Activated naive CD8-positive, alpha-beta T cell treated with anti-CD3 and anti-CD28 coated beads, Interleukin-2, amount 50 U/mL, for 24 hours (primary cell): ENCODE results near the gene BIVM.
"Not testable (repeated sequence)": the region's sequence is repeated elsewhere in the genome, so short reads cannot be mapped to it uniquely, and the experiment has no call there.

Experiments
- ATAC-seq: fragments of 150-1000 bp; cut with Tn5 transposase; one replicate; pipeline ENCODE4 v1.10.0; 2021
- DNase-seq: peaks from one replicate; pipeline ENCODE4 v3.0.0; 2021
- H3K27ac Mint-ChIP-seq: one replicate; pipeline ENCODE4 v1.8.0; 2021; ENCODE audit warnings: mild to moderate bottlenecking, mixed read lengths
- H3K27me3 Mint-ChIP-seq: one replicate; pipeline ENCODE4 v1.8.0; 2021; ENCODE audit warnings: mixed read lengths
- H3K36me3 Mint-ChIP-seq: one replicate; pipeline ENCODE4 v1.8.0; 2021; ENCODE audit warnings: low read depth, mixed read lengths
- H3K4me1 Mint-ChIP-seq: one replicate; pipeline ENCODE4 v1.8.0; 2021; ENCODE audit warnings: mixed read lengths
- H3K4me3 Mint-ChIP-seq: one replicate; pipeline ENCODE4 v1.8.0; 2021; ENCODE audit warnings: mild to moderate bottlenecking, moderate library complexity, mixed read lengths
- H3K9me3 Mint-ChIP-seq: one replicate; pipeline ENCODE4 v1.8.0; 2021; ENCODE audit warnings: mixed read lengths

BIVM gene

GRCh38 chr13:102774591-102775520, 24.1 kb upstream of the BIVM start:
- peaks cover 60% of the 10 kb centered on the region for H3K4me1 Mint-ChIP-seq

GRCh38 chr13:102776271-102776670, 22.6 kb upstream of the BIVM start:
- Mint-ChIP-seq H3K9me3 (peaks cover 4% of the 10 kb centered on the region), H3K27ac (peak overlapping the region; percentile 38), H3K27me3 (no peaks in the 10 kb centered on the region), H3K4me3 (no peak overlapping the region), H3K4me1 (peaks cover 62% of the 10 kb centered on the region), H3K36me3 (peaks cover 15% of the 10 kb centered on the region)
- ATAC-seq, result no peak
- DNase-seq, result no peak

More at GRCh38 chr13:102774591-102775520, 24.1 kb upstream of the BIVM start:
- ATAC-seq (no peak), DNase-seq (no peak)
- no peaks in the 10 kb centered on the region for H3K9me3 Mint-ChIP-seq
- no peaks in the 10 kb centered on the region for H3K27me3 Mint-ChIP-seq
- peaks cover 9% of the 10 kb centered on the region for H3K36me3 Mint-ChIP-seq
- peak overlapping the region; percentile 98 for H3K27ac Mint-ChIP-seq
- peak overlapping the region; percentile 89 for H3K4me3 Mint-ChIP-seq

GRCh38 chr13:102777736-102778135, 21.2 kb upstream of the BIVM start:
- H3K27me3 Mint-ChIP-seq, result no peaks in the 10 kb centered on the region
- ATAC-seq (no peak), DNase-seq (no peak)
- H3K4me1 Mint-ChIP-seq, result peaks cover 50% of the 10 kb centered on the region
- no peak overlapping the region for H3K4me3 Mint-ChIP-seq
- H3K36me3 Mint-ChIP-seq, result peaks cover 22% of the 10 kb centered on the region
- no peak overlapping the region for H3K27ac Mint-ChIP-seq
- peaks cover 5% of the 10 kb centered on the region for H3K9me3 Mint-ChIP-seq

- ATAC-seq (peak; percentile 96), DNase-seq (peak; percentile 31)
- Mint-ChIP-seq H3K27me3 (no peaks in the 10 kb centered on the region), H3K36me3 (peaks cover 21% of the 10 kb centered on the region), H3K27ac (peak overlapping the region; percentile 97), H3K9me3 (peaks cover 5% of the 10 kb centered on the region), H3K4me3 (peak overlapping the region; percentile 66), H3K4me1 (peaks cover 38% of the 10 kb centered on the region)
These were observed 19.3 kb upstream of the BIVM start for GRCh38 chr13:102779436-102780159.

GRCh38 chr13:102780656-102781055, 18.3 kb upstream of the BIVM start:
- not testable (repeated sequence) for H3K4me3 Mint-ChIP-seq, H3K9me3 Mint-ChIP-seq, H3K27me3 Mint-ChIP-seq, ATAC-seq, DNase-seq
- H3K4me1 Mint-ChIP-seq, result peaks cover 35% of the 10 kb centered on the region
- H3K36me3 Mint-ChIP-seq, result peaks cover 21% of the 10 kb centered on the region
- peak overlapping the region; percentile 97 for H3K27ac Mint-ChIP-seq

GRCh38 chr13:102781591-102781990, 17.3 kb upstream of the BIVM start:
- no peak overlapping the region for H3K27ac Mint-ChIP-seq
- H3K4me1 Mint-ChIP-seq, result peaks cover 36% of the 10 kb centered on the region
- peaks cover 5% of the 10 kb centered on the region for H3K9me3 Mint-ChIP-seq
- no peaks in the 10 kb centered on the region for H3K27me3 Mint-ChIP-seq
- ATAC-seq, result no peak
- no peak for DNase-seq
- H3K36me3 Mint-ChIP-seq, result peaks cover 21% of the 10 kb centered on the region
- no peak overlapping the region for H3K4me3 Mint-ChIP-seq

- no peak for DNase-seq
- Mint-ChIP-seq H3K9me3 (peaks cover 5% of the 10 kb centered on the region), H3K27me3 (no peaks in the 10 kb centered on the region), H3K27ac (no peak overlapping the region), H3K36me3 (peaks cover 33% of the 10 kb centered on the region), H3K4me1 (peaks cover 22% of the 10 kb centered on the region), H3K4me3 (no peak overlapping the region)
- no peak for ATAC-seq
These were observed 14.4 kb upstream of the BIVM start for GRCh38 chr13:102784483-102784882.

GRCh38 chr13:102788683-102789082, 10.2 kb upstream of the BIVM start:
- no peak overlapping the region for H3K4me3 Mint-ChIP-seq
- peaks cover 4% of the 10 kb centered on the region for H3K4me1 Mint-ChIP-seq
- DNase-seq (no peak), ATAC-seq (no peak)
- H3K27me3 Mint-ChIP-seq, result no peaks in the 10 kb centered on the region
- peaks cover 19% of the 10 kb centered on the region for H3K36me3 Mint-ChIP-seq
- no peak overlapping the region for H3K27ac Mint-ChIP-seq
- H3K9me3 Mint-ChIP-seq, result no peaks in the 10 kb centered on the region

GRCh38 chr13:102792396-102792795, 6.5 kb upstream of the BIVM start:
- DNase-seq (no peak), ATAC-seq (no peak)
- Mint-ChIP-seq H3K27ac (no peak overlapping the region), H3K27me3 (peaks cover 4% of the 10 kb centered on the region), H3K9me3 (no peaks in the 10 kb centered on the region), H3K4me3 (no peak overlapping the region), H3K4me1 (peaks cover 2% of the 10 kb centered on the region), H3K36me3 (peaks cover 20% of the 10 kb centered on the region)

- Mint-ChIP-seq H3K27me3 (peaks cover 9% of the 10 kb centered on the region), H3K36me3 (peaks cover 17% of the 10 kb centered on the region), H3K9me3 (no peaks in the 10 kb centered on the region), H3K27ac (no peak overlapping the region), H3K4me3 (no peak overlapping the region), H3K4me1 (peaks cover 7% of the 10 kb centered on the region)
- ATAC-seq, result no peak
- DNase-seq, result no peak
These were observed 5.1 kb upstream of the BIVM start for GRCh38 chr13:102793611-102794355.

- ATAC-seq, result no peak
- Mint-ChIP-seq H3K4me1 (peaks cover 28% of the 10 kb centered on the region), H3K27ac (peak overlapping the region; percentile 71), H3K36me3 (peaks cover 9% of the 10 kb centered on the region), H3K27me3 (peaks cover 9% of the 10 kb centered on the region), H3K9me3 (no peaks in the 10 kb centered on the region), H3K4me3 (peak overlapping the region; percentile 89)
- DNase-seq, result no peak
These were observed 666 bp downstream of the BIVM start for GRCh38 chr13:102799426-102800144.

- Mint-ChIP-seq H3K27ac (peak overlapping the region; percentile 71), H3K36me3 (peaks cover 9% of the 10 kb centered on the region), H3K4me1 (peaks cover 28% of the 10 kb centered on the region), H3K9me3 (no peaks in the 10 kb centered on the region), H3K27me3 (peaks cover 9% of the 10 kb centered on the region), H3K4me3 (peak overlapping the region; percentile 89)
- DNase-seq (peak; percentile 89), ATAC-seq (peak; percentile 85)
These were observed 1.5 kb downstream of the BIVM start for GRCh38 chr13:102800145-102801041.

- DNase-seq, result no peak
- peaks cover 20% of the 10 kb centered on the region for H3K4me1 Mint-ChIP-seq
- ATAC-seq, result no peak
- H3K36me3 Mint-ChIP-seq, result peaks cover 19% of the 10 kb centered on the region
- no peaks in the 10 kb centered on the region for H3K27me3 Mint-ChIP-seq
- no peaks in the 10 kb centered on the region for H3K9me3 Mint-ChIP-seq
- no peak overlapping the region for H3K4me3 Mint-ChIP-seq
- no peak overlapping the region for H3K27ac Mint-ChIP-seq
These were observed 6.8 kb downstream of the BIVM start for GRCh38 chr13:102805680-102806079.
